ENCODE results near the gene CD302.

DNA sequence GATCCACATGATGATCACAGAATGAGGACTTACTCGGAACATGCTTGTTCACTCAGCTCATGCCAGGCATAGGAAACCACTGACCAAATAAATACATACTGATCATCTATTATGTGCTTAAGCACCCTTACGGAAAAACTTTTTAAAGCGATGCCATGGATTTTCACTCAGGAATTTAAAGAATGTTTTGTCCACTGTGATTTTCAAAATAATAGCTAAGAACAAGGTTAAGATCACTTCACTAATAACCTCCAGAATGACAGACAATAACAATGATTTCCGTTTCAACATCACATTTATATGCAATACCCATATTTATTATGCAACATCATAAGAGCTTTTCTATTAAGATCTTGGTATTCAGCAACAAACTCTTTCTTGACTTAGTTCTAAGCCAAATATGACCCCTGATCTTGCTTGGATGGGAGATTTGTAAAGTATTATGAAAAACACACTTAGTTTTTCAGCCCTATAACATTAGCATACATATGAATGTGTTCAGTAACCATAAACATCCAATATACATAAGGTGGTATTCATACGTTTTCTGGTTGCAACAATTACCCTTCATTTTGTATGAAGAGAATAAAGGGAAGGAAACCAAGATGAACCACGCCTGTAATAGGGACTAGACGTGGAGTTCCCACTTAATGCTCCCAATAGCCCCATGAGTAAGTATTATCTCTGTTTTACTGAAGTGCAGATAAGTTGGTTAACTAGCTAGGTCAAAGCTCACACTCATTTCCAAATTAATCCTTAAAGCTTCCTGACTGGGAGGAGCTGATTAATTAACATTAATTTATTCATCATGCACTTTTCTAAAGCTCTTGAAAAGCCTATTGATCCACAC lies 1.9 kb downstream of the CD302 start:
- TF ChIP-seq, protein P1, sequence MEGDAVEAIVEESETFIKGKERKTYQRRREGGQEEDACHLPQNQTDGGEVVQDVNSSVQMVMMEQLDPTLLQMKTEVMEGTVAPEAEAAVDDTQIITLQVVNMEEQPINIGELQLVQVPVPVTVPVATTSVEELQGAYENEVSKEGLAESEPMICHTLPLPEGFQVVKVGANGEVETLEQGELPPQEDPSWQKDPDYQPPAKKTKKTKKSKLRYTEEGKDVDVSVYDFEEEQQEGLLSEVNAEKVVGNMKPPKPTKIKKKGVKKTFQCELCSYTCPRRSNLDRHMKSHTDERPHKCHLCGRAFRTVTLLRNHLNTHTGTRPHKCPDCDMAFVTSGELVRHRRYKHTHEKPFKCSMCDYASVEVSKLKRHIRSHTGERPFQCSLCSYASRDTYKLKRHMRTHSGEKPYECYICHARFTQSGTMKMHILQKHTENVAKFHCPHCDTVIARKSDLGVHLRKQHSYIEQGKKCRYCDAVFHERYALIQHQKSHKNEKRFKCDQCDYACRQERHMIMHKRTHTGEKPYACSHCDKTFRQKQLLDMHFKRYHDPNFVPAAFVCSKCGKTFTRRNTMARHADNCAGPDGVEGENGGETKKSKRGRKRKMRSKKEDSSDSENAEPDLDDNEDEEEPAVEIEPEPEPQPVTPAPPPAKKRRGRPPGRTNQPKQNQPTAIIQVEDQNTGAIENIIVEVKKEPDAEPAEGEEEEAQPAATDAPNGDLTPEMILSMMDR (IDR thresholded peaks at IDR 0.05), result no peak
- no peak for TF ChIP-seq EZH2 (IDR thresholded peaks at IDR 0.05; ENCODE audit: borderline replicate concordance, insufficient read depth, low read depth, low read length, poor library complexity, severe bottlenecking)
